Lower leg skin (tissue), 4 donors: ENCODE results near the gene SHISA6. TPM values are rescaled to one million over a fixed set of nuclear protein-coding genes. Genes with fewer than 3 reads are reported as not detected.

Experiments
- DNase-seq, 2 donors: peaks; one replicate each; pipeline ENCODE4 v3.0.0-alpha.2; 2019; ENCODE audit warnings: low spot score in 2 of 2
- H3K4me3 ChIP-seq: fragments of 200-600 bp; sonication (generic); 2 replicates; pipeline ENCODE4 v1.5.1; 2017; ENCODE audit warnings: mild to moderate bottlenecking, low read depth; ENCODE audit not compliant: poor library complexity, severe bottlenecking
- POLR2A ChIP-seq, 2 donors: fragments of 450-650 bp; IDR thresholded peaks; one replicate each; pipeline ENCODE4 v1.6.1; 2016 to 2017; ENCODE audit warnings: antibody characterized with exemption in 2 of 2, mild to moderate bottlenecking in 1 of 2, moderate library complexity in 1 of 2
- WGBS, 2 donors: methylation state at CpG; one replicate each; pipeline ENCODE4 v1.1.5; 2018; 5-methylcytosine and 5-hydroxymethylcytosine counted together
- intact Hi-C: fragments of 100-400 bp; cut with DNase I; formaldehyde crosslinking; loops from one replicate; pipeline ENCODE4 v1.15.0; 2023; ENCODE audit warnings: low total_unique reads
- total RNA-seq, 4 donors: library from RNA; depleted of rRNA; stranded (reverse); fragments of >200 nt; gene quantifications; one replicate each; pipeline ENCODE4 v1.1.0, GENCODE V29; 2016
- TF ChIP-seq, protein P1 (sequence below), 3 donors: fragments of 450-650 bp; IDR thresholded peaks; one replicate each; pipeline ENCODE4 v1.5.1; 2016; ENCODE audit warnings: antibody characterized with exemption in 3 of 3, mild to moderate bottlenecking in 3 of 3, moderate library complexity in 2 of 3

The SHISA6 gene
- total RNA-seq, 4 donors from 2014 or later: 0.72 to 2.8 (median 1.4) TPM

DNA sequence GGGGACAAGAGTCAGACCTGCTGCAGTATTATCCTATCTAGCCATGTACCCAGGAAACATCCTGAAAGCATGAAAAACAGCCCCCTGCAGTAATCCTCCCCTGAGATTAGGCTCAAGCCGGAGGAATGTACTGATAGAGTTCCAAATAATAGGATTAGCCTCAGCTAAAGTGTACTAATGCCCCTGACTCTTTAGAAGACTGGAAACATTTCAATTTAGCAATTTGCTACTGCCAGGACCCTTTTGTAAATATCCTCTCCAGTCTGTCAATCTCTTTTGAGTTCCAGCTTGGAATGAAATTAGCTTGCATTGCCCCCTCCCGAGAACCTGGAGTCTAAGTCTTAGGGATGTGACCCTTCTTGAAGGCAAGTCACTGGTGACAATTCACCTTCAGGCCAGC is 246.5 kb downstream of the SHISA6 start:
- intact Hi-C loops: no loop called here
- TF ChIP-seq, protein P1, sequence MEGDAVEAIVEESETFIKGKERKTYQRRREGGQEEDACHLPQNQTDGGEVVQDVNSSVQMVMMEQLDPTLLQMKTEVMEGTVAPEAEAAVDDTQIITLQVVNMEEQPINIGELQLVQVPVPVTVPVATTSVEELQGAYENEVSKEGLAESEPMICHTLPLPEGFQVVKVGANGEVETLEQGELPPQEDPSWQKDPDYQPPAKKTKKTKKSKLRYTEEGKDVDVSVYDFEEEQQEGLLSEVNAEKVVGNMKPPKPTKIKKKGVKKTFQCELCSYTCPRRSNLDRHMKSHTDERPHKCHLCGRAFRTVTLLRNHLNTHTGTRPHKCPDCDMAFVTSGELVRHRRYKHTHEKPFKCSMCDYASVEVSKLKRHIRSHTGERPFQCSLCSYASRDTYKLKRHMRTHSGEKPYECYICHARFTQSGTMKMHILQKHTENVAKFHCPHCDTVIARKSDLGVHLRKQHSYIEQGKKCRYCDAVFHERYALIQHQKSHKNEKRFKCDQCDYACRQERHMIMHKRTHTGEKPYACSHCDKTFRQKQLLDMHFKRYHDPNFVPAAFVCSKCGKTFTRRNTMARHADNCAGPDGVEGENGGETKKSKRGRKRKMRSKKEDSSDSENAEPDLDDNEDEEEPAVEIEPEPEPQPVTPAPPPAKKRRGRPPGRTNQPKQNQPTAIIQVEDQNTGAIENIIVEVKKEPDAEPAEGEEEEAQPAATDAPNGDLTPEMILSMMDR (IDR thresholded peaks at IDR 0.05): no peak
- TF ChIP-seq POLR2A (IDR thresholded peaks at IDR 0.05): no peak
- DNase-seq: no peak
- 85 to 92% methylated on average over 2 of the region's 2 CpGs for WGBS, 2 donors
- H3K4me3 ChIP-seq: no peak overlapping the region

DNA sequence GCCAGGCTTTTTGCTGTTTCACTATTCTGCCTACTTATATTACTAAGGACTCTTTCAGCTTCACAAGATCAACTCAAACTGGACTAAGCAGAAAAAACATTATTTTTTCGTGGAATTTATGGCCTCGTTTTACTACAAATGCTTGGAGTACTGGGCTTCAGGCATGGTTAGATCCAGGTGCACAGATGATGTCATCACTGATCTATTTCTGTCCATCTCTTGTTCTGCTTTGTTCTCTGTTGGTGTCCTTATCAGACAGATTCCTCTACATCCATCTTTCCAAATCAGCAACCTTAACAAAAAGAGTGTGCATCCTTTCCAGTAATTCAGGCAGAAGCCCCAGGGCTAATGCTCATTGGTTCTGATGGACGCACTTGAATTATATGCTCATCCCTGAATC is 247.4 kb downstream of the SHISA6 start:
- no peak for TF ChIP-seq POLR2A (IDR thresholded peaks at IDR 0.05)
- TF ChIP-seq, protein P1 (IDR thresholded peaks at IDR 0.05): no peak
- intact Hi-C loops: no loop called here
- no peak overlapping the region for H3K4me3 ChIP-seq
- DNase-seq: no peak
- 87 to 88% methylated on average over 3 of the region's 3 CpGs for WGBS, 2 donors

DNA sequence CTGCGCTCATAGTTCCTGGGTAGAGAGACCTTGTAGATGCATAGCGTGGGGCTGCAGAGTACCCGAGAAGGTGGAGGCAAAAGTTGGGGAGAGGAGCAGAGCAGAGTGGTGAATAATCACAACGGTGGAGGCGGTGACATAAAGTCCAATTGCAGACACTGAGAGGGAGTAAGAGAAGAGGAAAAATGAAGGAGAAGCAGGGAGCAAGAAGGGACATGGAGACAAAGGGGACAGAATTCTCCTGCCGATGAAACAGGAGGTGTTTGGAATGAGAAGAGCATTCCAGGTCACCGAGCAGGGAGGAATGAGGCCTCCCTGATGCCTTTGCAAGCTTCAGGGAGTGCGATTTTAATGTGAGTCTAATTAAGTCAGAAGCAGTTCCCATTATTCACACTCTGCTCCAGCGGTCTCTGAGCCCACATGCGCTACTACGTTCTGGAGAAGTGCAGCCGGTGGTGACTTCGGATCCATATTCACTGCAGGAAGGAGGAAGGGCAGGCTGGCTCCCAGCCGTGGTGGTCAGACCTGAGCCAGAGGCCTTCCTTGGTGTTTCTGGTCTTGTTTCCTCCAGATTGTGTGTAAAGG is 249.2 kb downstream of the SHISA6 start:
- intact Hi-C loops: no loop called here
- 86 to 88% methylated on average over 14 of the region's 14 CpGs for WGBS, 2 donors
- TF ChIP-seq, protein P1 (IDR thresholded peaks at IDR 0.05): no peak
- no peak for TF ChIP-seq POLR2A (IDR thresholded peaks at IDR 0.05)
- no peak overlapping the region for H3K4me3 ChIP-seq
- no peak for DNase-seq

DNA sequence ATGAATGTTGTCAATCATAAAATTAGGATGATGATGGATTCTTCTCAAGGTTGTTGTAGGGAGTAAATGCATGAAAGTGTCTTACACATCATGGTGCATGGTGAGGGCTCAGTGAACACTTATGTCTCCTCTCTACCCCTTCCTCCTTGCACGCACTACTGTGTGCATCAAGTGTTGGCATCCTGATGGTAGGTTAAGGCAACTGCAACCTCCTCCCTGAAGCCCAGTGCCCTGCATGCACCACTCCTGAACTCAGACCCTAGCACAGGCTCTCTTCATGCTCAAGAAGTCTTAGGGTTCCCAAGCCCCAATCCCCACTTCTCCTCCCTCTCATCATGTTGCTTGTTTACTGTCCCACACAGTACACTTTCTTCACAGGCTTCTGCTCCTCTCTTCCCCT is 251.5 kb downstream of the SHISA6 start:
- TF ChIP-seq POLR2A (IDR thresholded peaks at IDR 0.05): no peak
- TF ChIP-seq, protein P1 (IDR thresholded peaks at IDR 0.05): no peak
- whole genome bisulfite sequencing, 2 donors: 83 to 100% methylated on average over 1 of the region's 1 CpG
- DNase-seq: no peak
- no peak overlapping the region for H3K4me3 ChIP-seq
- intact Hi-C loops: no loop called here

DNA sequence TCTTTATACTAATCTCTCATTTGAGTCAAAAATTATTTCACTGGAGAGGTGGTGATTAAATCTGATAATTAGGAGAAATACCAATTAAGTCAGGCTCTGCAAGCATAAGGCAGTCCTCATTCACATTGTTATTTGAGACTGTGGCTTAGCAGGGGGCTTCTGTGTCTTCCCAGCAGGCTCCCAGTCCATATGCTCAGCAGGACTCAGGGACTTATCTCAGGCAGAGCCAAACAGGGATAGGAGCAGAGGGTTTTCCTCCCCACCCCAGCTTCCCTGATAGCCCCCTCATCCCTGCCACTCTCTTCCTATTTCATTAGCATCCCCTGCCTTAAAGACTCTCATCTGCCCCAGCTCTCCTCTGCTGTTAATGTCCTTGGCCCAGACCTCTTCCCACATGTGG is 252.9 kb downstream of the SHISA6 start:
- no peak overlapping the region for H3K4me3 ChIP-seq
- DNase-seq: no peak
- TF ChIP-seq POLR2A (IDR thresholded peaks at IDR 0.05): no peak
- TF ChIP-seq, protein P1 (IDR thresholded peaks at IDR 0.05): no peak
- intact Hi-C loops: no loop called here

DNA sequence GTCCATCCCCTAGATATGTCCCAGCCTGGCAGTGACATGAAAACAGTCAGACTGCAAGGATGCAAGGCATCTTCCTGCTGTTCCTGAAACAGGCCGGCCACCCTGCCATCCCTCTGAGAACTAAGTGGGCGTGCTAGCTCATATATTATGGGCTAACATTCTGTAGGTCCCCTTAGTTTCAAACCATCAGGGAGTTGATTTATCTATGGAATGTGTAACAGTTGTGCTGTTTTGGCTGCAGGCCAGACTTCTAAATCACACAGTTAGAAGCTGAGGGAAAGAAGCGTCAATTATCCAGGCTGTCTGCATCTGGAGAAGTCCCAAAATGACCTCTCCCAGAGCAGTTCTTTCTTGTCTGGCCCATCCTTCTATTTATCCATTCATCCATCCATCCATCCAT is 254.6 kb downstream of the SHISA6 start:
- DNase-seq: no peak
- TF ChIP-seq, protein P1 (IDR thresholded peaks at IDR 0.05): no peak
- TF ChIP-seq POLR2A (IDR thresholded peaks at IDR 0.05): no peak
- no peak overlapping the region for H3K4me3 ChIP-seq
- 35 to 50% methylated on average over 3 of the region's 3 CpGs for WGBS, 2 donors
- intact Hi-C loops: no loop called here
